KMS-11 (cell line): ENCODE data around the gene TNFRSF17.

Experiments used
- H2AFZ ChIP-seq: fragments of 200-600 bp; sonication (generic); 2 replicates; pipeline ENCODE4 v1.6.1; 2016; ENCODE audit warnings: antibody characterized with exemption, mixed run types, low read depth
- H3K27ac ChIP-seq: fragments of 200-600 bp; sonication (generic); 2 replicates; pipeline ENCODE4 v1.6.1; 2016; ENCODE audit warnings: mild to moderate bottlenecking, mixed run types
- H3K27me3 ChIP-seq: fragments of 200-600 bp; sonication (generic); 2 replicates; pipeline ENCODE4 v1.6.1; 2017; ENCODE audit warnings: mild to moderate bottlenecking, low read depth, mixed run types, moderate library complexity; ENCODE audit not compliant: insufficient read depth
- H3K36me3 ChIP-seq: fragments of 200-600 bp; sonication (generic); 2 replicates; pipeline ENCODE4 v1.6.1; 2017; ENCODE audit warnings: mild to moderate bottlenecking, mixed run types; ENCODE audit not compliant: insufficient read depth
- H3K4me1 ChIP-seq: fragments of 200-600 bp; sonication (generic); 2 replicates; pipeline ENCODE4 v1.6.1; 2016; ENCODE audit warnings: mild to moderate bottlenecking, low read depth, mixed run types; ENCODE audit not compliant: poor library complexity, severe bottlenecking
- H3K4me2 ChIP-seq: fragments of 200-600 bp; sonication (generic); 2 replicates; pipeline ENCODE4 v1.7.0; 2016; ENCODE audit warnings: mild to moderate bottlenecking, mixed run types
- H3K4me3 ChIP-seq: fragments of 200-600 bp; sonication (generic); IDR thresholded peaks from 2 replicates; pipeline ENCODE4 v1.6.1; 2017; ENCODE audit warnings: low read depth, low read length, mixed read lengths; ENCODE audit not compliant: insufficient read depth
- H3K79me2 ChIP-seq: fragments of 200-600 bp; sonication (generic); 2 replicates; pipeline ENCODE4 v1.6.1; 2016; ENCODE audit warnings: low read depth, mixed run types; ENCODE audit not compliant: insufficient read depth
- H3K9ac ChIP-seq: fragments of 200-600 bp; sonication (generic); 2 replicates; pipeline ENCODE4 v1.6.1; 2016; ENCODE audit warnings: mild to moderate bottlenecking, mixed run types
- H4K20me1 ChIP-seq: fragments of 200-600 bp; sonication (generic); 2 replicates; pipeline ENCODE4 v1.6.1; 2016; ENCODE audit warnings: mild to moderate bottlenecking, mixed run types; ENCODE audit not compliant: insufficient read depth
- TF ChIP-seq, protein P1 (sequence below): fragments of 200-600 bp; sonication (generic); conservative IDR thresholded peaks from 2 replicates; pipeline ENCODE4 v1.6.1; 2017; ENCODE audit warnings: low read depth, mild to moderate bottlenecking, antibody characterized with exemption, low read length, moderate library complexity, mixed read lengths

The TNFRSF17 gene

DNA sequence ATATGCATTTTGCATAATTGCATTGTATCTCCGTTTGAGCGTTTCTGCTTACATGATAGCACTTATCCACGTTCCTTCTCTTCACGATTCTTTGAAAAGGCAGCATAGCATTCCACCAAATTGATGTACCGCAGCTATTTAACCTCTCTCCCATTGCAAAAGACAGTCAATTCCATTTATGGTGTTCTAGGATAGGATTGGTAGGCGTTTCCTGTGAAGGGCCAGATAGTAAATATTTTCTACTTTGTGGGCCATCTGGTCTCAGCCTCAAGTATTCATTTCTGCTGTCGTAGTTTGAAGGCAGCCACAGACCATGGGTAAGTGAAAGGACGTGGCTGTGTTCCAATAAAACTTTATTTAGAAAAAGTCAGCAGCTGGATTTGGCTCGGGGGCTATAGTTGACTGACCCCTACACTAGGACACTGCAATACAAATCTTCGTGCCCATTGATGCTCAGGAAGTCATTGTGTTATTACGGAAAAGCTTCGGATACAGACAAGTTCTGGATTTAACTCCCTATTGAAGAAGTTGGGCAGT is 21.6 kb downstream of the TNFRSF17 start:
- H3K4me1 ChIP-seq = peaks cover 12% of the 10 kb centered on the region
- no peaks in the 10 kb centered on the region for H3K27me3 ChIP-seq
- H3K9ac ChIP-seq = no peak overlapping the region
- H2AFZ ChIP-seq = no peak overlapping the region
- TF ChIP-seq, protein P1, sequence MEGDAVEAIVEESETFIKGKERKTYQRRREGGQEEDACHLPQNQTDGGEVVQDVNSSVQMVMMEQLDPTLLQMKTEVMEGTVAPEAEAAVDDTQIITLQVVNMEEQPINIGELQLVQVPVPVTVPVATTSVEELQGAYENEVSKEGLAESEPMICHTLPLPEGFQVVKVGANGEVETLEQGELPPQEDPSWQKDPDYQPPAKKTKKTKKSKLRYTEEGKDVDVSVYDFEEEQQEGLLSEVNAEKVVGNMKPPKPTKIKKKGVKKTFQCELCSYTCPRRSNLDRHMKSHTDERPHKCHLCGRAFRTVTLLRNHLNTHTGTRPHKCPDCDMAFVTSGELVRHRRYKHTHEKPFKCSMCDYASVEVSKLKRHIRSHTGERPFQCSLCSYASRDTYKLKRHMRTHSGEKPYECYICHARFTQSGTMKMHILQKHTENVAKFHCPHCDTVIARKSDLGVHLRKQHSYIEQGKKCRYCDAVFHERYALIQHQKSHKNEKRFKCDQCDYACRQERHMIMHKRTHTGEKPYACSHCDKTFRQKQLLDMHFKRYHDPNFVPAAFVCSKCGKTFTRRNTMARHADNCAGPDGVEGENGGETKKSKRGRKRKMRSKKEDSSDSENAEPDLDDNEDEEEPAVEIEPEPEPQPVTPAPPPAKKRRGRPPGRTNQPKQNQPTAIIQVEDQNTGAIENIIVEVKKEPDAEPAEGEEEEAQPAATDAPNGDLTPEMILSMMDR = no peak
- no peak overlapping the region for H3K4me2 ChIP-seq
- H3K4me3 ChIP-seq = no peak overlapping the region
- no peak overlapping the region for H3K27ac ChIP-seq
- H3K79me2 ChIP-seq = peaks cover 39% of the 10 kb centered on the region; the same call in 1 of the 2 replicates
- no peaks in the 10 kb centered on the region for H4K20me1 ChIP-seq
- H3K36me3 ChIP-seq = no peaks in the 10 kb centered on the region

DNA sequence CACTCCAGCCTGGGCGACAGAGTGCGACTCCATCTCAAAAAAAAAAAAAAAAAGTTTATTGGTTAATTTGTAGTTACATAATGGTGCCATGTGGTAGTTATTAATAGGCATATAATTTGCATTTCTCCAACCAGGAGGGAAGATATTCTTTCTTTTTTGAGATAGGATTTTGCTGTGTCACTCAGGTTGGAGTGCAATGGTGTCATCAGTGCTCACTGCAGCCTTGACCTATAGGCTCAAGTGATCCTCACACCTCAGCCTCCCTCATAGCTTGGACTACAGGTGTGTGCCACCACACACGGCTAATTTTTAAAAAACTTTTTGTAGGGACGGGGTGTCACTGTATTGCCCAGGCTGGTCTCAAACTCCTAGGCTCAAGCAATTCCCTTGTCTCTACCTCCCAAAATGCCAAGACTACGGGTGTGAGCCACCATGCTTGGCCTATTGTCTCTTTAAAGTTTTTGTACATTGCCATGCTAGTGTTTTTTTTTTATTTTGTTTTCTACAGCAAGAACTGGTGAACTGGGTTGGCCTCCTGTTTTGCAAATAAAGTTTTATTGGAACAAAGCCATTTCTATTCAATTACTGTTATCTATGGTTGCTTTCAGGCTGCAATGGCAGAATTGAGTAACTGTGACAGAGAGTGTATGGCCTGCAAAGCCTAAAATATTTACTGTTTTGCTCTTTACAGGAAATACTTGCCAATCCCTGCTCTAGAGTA is 23.4 kb downstream of the TNFRSF17 start:
- TF ChIP-seq, protein P1 = no peak
- Histone ChIP-seq H3K79me2 (peaks cover 25% of the 10 kb centered on the region; the same call in 1 of the 2 replicates), H2AFZ (no peak overlapping the region), H3K4me3 (no peak overlapping the region), H3K4me2 (no peak overlapping the region), H3K9ac (no peak overlapping the region), H3K27ac (no peak overlapping the region), H3K4me1 (peaks cover 21% of the 10 kb centered on the region), H3K27me3 (no peaks in the 10 kb centered on the region), H3K36me3 (no peaks in the 10 kb centered on the region), H4K20me1 (no peaks in the 10 kb centered on the region)

DNA sequence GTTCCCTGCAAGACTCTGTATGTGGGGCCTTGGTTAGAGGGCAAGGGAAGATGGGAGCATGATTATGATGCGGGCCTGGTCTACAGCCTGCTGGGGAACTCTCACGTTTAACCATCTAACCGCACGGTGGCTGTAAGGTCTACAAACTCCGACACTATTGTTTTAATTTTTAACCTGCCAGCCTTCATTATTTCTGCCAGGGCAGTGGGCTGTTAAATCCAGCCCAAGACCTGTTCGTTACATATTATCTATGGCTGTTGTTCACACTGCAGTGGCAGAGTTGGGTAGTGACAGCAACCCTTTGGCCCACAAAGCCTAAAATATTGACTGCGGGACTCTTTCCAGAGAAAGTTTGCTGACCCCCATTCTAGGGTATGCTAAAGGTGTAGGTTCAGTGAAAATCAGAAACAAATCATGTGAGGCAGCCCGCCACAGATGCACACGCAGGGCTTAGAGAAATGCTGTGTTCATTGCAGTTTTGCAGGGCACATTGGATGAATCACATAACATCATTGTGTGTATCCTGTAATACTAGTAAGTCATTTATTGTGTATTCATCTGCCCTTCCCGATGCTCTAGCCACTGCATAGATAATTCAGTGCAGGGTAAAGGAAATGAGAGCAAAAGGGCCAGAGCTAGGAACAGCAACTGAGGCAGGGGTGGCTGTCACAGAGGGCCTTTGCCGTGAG is 25.8 kb downstream of the TNFRSF17 start:
- H3K27ac ChIP-seq = no peak overlapping the region
- H3K9ac ChIP-seq = no peak overlapping the region
- peaks cover 21% of the 10 kb centered on the region for H3K4me1 ChIP-seq
- H4K20me1 ChIP-seq = no peaks in the 10 kb centered on the region
- no peaks in the 10 kb centered on the region for H3K36me3 ChIP-seq
- H3K27me3 ChIP-seq = no peaks in the 10 kb centered on the region
- no peak overlapping the region for H2AFZ ChIP-seq
- H3K79me2 ChIP-seq = peaks cover 11% of the 10 kb centered on the region; the same call in 1 of the 2 replicates
- TF ChIP-seq, protein P1 = no peak
- no peak overlapping the region for H3K4me2 ChIP-seq
- H3K4me3 ChIP-seq = no peak overlapping the region

DNA sequence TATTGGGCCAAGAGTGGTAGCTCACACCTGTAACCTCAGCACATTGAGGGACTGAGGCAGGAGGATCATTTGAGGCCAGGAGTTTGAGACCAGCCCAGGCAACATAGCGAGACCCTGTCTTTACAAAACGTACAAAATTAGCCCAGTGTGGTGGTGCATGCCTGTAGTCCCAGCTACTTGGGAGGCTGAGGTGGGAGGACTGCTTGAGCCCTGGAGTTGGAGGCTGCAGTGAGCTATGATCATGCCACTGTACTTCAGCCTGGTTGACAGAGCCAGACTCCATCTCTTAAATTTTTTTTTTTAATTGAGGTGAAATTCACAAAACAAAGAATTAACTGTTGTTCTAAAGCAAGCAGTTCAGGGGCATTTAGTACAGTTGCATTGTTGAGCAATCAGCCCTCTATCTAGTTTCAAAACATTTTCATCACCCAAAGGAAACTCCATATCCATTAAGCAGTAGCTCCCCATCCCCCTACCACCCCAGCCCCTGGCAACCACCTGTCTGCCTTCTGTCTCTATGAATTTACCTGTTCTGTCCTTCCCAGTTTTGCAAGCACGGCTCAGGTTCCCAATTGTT is 27.1 kb downstream of the TNFRSF17 start:
- Histone ChIP-seq H2AFZ (no peak overlapping the region), H3K27me3 (no peaks in the 10 kb centered on the region), H3K4me3 (no peak overlapping the region), H3K79me2 (peaks cover 11% of the 10 kb centered on the region; the same call in 1 of the 2 replicates), H3K36me3 (no peaks in the 10 kb centered on the region), H3K9ac (no peak overlapping the region), H3K27ac (no peak overlapping the region), H4K20me1 (no peaks in the 10 kb centered on the region), H3K4me1 (peaks cover 21% of the 10 kb centered on the region), H3K4me2 (peak overlapping the region; percentile 4; the same call in 1 of the 2 replicates)
- TF ChIP-seq, protein P1 = no peak
